NOMO-1 treated with DMSO at 0.1 percent for 48 hours (cell line): Measurements from ENCODE around the gene TRPV3.
"Not testable (repeated sequence)": the region's sequence is repeated elsewhere in the genome, so short reads cannot be mapped to it uniquely, and the experiment has no call there.

ENCODE experiments used
- DNase-seq: peaks from one replicate; lab custom pipeline; 2025; ENCODE audit not compliant: unreplicated experiment; lab: John Stamatoyannopoulos, UW

TRPV3 gene

DNA sequence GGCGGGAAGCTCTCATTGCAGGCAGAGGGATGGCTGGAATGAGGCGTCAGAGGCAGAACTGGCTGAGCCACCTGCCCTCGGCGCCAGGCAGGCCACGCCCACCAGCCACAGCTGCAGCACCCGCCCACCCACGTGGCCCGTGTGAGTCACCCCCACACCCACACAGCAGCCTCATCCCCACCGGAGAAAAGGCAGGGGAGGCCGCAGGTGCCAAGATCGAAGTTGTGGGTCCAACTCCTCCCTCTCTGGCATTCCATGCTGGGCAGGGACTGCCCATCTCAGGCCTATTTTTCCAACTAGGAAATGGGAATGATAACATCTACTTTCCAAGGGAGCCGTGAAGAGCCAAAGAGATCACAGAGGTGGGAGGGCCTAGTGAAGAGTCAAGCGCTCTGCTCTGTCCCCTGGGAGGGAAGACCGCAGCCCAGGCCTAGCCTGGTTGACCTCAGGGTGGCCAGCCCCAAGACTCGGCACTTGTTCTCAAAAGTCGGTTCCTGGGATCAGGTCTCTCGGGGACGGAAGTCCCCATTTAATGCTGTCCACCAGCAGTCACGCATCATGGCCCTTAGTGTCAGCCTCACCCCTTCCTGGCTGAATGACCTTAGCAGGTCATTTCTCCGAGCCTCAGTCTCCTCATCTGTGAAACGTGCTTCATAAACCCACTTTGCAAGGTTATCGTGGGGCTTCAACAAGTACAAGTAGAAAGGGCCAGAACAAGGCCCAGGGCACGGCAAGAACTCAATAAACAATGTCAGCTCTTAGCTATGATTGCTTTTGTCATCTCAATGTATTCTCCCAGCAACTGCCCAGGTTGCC lies at the start of gene TRPV3:
Gene TRPV3, minus strand, starts transcription at position 45 of the 816 bp plus-strand sequence. CDS start 2,962 bp downstream, outside the sequence.
- no peak for DNase-seq

DNA sequence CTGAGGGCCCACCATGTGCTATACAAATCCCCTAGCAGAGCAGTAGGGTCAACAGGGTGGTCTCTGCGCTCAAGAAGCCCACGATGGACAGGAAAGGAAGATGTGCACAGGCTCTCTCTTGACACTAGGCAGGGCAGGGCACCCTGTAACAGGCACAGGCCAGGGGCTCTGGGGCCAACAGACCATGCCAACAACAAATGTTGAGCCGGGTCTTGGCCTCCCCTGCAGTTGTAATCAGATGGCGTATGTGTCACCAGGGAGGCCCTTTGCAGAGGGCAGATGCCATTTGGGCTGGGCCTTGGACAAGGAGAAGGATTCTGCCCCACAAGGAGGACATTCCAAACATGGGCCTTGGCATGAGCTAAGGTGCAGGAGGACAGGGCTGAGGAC lies 46.3 kb upstream of the TRPV3 start:
- no peak for DNase-seq

DNA sequence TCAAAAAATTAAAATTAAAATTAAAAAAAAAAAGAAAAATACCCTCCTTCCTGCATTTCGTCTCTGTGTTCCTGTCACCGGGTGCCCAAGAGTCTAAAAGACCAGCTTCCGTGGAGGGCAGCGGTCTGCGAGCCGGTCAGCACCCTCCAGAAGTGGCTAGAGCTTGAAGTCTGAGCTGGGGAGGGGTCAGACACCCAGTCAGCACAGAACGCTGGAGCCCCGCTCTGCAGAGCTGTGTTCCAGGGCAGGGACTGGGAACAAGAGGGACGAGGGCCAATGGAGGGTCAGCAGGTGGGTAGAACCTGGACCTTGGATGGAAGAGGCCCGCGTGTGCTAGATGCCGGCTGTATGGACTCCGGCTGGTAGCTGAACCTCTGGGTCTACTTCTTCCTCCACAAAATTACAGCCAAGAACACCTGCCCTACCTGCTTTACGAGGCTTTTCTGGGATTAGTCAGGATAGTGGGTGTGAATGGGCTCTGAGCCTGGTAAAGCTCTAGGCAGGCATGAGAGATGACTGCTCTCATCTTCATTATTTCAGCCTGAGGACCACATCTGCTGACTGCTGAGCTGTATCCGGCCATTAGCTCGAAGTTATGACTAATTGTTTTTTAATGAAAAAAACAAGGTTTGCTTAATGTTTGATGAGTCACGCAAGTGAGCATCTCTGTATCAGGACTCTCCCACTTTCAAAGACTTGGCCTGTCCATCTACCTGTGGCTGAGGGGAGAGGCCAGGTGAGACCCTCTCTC lies 45.7 kb upstream of the TRPV3 start:
- no peak for DNase-seq

DNA sequence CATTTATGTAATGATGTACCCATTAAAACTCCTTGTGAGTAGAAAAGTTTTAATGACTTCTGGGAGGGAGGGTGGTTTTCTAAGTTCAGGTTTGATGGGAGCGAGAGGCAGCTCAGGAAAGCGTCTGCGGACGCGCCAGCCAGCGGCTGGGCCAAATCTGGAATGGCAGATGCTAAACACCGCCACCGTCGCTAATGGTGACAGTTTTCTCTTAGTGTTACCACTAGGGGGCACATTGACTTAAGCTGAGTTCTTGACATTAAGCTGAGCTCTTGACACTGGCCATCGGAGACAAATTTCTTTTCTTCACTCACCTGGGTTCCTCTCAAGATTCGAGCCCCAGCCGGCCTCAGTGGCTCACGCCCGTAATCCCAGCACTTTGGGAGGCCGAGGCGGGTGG lies 44.9 kb upstream of the TRPV3 start:
- no peak for DNase-seq

DNA sequence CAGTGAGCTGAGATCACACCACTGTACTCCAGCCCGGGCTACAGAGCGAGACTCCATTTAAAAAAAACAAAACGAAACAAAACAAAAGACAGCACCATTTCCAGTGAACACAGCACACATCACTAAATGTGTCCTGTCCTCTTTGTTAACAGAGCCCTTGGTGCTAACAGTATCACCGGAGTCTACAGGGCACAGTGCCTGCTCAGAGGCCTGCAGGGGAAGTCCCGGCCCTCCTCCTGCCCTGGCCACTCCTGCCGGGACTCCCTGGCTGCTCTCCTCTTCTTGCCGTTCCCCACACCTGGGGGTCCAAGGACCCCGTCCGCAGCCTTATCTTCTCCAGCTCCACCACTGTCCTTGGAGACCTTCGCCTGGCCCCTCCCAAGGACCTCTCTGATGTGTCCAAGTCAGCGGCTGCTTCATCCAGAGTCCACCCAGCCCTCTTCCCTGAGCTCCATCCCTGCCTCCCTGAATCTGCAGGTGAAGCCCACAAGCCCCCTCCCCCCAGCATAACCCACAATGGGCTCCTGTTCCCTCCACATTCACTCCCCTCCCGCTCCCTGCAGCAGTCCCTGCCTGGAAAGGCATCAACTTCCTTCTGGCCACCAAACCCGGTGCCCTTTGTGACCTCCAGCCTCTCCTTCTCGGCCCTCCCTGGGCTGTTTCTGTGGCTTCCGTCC lies 43.1 kb upstream of the TRPV3 start:
- DNase-seq = no peak

DNA sequence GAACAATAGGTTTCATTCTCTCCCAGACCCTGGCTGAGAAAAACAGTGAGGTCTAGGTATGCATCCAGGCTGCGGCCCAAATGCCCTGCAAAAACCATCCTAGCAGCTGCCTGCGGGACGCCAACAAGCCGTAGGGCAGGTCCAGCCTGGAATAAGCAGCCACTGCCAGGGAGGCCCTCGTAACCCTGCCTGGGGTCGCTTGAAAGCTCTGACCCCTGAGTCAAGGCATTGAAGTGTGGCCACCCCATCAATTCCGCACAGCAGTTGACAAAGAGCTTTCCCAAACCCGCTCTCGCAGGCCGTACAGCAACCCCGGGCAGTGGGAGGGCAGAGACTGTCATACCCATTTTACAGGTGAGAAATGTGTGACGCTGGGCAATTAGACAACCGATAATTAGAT lies 40.5 kb upstream of the TRPV3 start:
- no peak for DNase-seq

DNA sequence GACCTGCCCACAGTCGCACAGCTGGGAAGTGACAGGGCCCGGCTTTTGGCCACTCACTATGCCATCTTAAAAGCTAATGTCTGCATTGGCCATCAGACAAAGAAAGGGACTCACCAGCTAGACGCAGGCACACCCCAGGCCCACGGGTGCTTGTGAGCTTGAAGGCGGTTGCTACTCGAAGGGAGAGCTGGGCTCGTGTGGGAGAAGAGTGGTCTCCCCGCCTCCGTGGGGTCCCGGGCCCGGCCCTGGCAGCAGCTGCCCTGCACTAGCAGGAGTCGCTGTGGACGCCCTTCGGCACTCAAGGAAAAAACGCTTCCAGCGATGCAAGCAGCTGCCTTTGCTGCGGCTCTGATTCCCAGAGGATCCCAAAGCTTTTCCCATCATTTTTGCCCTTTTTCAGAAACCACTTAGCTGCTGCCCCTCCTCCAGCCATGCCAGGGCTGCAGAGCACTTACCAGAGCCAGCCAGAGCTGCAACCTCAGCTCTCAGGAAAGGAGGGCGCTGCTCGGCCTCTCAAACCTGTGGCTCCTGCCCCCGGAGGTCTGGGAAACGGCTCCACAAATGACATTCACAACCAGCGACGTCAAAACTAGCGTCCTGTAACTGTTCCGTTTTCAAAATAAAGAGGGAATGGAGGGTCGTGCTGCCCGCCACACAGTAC lies 39.3 kb upstream of the TRPV3 start:
- no peak for DNase-seq

DNA sequence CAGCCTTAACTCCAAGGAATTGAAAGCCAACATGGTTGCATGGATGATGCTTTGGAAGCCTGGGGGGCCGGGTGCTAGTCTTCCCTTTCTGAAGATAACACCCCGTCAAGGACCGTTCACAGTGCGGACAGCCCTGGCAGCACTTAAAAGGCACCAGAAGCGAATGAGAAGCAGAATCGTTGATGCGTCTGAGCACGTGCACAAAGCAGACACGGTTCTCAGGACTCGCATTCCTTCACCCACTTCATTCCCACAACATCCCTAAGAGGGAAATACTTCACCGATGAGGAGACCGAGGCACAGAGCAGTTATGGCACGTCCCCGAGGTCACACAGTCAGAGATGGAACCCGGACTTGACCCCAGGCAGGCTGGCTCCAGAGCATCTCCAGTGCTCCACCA lies 37.4 kb upstream of the TRPV3 start:
- no peak for DNase-seq

DNA sequence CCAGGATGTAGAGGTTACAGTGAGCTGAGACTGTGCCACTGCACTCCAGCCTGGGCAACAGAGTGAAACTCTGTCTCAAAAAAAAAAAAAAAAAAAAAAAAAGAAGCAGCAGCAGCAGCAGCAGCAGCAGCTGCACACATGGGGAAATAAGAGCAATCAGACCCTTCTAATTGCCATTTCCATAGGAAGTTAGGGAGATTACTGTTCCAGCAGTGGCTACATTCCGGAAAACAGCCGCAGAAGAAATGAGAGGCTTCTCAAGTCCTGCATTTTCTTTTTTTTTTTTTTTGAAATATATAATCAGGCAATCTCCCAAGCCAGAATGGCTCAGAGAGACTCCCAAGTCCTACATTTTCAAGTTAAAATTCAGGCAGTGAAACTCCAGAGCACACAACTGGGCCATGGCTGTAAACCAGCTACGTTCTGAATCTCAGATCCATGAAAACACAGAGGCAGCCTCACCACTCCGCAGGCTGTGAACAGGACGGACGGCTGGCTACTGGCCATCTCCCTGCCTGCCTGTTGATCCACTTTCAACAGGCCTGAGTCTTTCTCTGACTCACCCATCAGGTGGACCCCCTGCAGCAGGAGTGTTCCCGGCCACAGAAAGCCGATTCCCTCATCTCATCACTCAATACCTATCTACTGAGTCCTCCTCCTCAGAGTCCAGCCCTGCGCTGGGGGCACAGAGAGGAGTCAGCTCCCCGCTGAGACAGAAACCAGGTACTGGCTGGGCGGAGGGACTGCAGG lies 36.6 kb upstream of the TRPV3 start:
- DNase-seq = no peak

DNA sequence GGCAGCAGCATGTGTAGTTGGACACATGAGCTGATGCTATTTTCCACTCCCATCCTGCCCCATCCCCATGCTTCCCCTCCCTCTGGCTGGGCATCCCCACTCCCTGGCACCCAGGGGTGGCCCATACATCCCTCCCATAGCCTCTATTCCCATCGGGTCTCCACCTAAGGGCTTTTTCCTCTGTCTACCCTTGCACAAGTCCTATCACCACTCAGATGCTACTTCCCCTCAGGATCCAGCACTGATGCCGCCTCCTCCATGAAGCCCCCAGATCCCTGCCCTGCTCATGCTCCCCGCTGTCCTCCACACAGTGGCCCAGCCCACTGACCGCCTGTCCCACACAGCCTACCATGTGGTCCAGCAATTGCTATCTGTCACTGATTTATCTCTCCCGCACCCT lies 35.8 kb upstream of the TRPV3 start:
- no peak for DNase-seq

DNA sequence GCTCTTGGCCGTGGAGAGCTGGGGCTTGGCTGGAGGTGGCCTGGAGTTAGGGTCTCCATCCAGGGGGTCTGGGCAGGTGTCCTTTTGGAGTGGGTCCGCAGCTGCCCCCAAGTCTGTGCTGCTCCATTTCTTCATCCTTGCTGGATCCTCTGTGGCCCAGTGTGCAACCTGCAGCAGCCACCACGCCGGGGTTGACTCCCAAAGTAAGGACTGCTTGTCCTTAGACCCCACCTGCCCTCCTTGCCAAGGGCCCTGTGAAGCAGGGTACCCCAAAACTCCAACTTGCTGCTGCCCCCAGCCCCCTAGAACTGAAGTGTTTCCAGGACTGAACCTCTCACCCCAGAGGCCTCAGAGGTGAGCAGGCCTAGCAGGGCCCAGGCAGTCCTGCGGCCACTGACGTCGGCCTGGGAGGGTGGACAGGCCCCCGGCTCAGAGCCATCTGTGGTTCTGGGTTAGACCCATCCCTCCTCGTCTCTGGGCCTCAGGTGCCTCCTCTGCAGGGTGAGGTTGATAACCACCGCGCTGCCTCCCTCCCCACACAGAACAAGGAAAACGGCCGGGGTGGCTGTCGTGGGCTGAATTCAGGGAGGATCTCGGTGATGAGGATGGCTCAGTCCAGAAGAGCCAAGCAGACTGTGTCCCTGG lies 34.7 kb upstream of the TRPV3 start:
- DNase-seq = no peak

DNA sequence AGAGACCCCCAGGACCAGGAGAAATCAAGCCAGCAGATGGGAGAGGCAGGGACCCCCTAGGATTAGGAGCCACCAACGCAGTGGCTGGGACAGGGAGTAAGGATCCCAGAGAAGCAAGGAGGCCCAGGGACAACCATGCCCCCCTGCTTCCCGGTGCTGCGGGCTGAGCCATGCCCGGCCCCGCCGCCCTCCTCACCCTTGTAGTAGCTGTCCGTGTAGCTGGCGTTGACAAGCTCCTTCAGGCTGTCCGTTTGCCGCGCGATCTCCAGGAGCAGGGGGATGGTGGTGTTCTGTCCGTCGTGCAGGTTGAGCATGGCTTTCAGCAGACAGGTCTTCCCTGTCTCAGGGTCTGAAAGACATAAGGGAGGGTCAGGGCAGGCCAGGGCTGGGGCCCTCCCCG lies 33.2 kb upstream of the TRPV3 start:
- no peak for DNase-seq

DNA sequence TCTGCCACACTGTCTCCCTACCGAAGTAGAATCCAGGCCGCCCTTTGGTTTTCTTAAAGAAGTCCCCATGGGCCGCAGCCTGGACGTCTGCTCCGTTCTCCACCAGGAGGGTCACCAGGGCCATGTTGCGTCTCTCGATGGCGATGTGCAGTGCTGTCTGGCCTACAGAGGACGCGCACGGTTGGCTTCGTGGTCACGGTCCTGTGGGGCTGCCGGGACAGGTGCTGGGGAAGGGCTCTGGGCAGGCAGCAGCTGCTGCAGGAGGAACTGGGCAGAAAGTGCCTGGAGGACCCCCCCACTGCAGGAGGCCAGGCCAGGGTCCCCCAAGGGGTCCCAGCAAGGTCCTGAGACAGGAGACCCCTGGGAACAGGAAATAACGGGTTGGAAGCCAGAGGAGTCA lies 32.6 kb upstream of the TRPV3 start:
- DNase-seq = no peak

DNA sequence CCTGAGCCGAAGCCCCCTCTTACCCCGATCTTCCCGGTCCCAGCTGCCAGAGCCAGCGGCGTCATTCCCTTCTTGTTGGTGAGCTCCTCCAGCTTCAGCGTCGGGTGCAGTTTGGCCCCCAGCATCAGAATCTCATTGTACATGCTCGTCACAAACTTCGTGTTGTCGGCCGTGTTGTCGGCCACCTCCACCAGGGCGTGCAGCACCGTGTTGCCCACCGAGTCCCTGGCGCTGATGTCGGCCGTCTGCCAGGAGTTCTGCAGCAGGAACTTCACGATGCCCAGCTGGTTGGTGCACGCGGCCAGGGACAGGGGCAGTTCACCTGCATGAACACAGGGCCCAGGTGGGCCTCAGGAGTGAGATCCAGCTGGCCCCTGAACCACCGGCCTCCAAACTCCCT lies 32.2 kb upstream of the TRPV3 start:
- no peak for DNase-seq

DNA sequence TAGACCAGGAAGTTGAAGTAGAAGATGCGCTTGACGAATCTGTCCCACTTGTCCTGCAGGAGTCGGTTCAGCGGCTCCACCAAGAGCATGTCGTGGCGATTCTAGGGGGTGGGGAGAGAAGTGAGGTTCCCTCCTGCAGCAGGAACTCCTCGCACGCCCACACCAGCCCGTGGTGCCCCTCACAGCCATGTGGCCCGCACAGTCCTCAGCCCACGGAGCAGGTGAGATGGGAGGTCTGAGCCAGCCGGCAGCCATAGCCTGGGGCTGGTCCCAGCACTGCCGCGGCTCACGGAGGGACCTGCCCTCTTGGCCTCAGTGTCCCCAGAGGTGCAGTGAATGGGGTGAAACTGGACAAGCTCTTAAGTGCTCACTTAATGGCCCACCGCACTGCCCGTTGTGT lies 28.2 kb upstream of the TRPV3 start:
- DNase-seq = no peak

DNA sequence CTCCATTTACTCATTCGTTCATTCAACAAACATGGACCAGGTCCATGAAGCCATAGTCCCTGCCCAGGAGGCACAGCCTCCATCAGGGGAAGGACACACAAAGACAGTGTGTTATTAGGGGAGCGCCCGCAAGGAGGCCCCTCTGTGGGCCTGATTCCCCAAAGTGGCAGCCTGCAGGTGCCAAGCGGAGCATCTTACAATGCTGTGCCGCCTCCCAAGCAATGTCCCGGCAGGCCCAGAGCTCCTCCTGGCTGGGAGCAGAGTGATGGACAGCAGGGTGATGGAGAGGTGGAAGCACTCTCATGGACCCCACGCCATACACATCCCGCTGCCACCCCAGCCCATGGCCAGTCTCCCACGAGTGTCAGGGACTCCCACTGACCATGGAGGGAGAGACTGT lies 25.8 kb upstream of the TRPV3 start:
- DNase-seq = no peak

DNA sequence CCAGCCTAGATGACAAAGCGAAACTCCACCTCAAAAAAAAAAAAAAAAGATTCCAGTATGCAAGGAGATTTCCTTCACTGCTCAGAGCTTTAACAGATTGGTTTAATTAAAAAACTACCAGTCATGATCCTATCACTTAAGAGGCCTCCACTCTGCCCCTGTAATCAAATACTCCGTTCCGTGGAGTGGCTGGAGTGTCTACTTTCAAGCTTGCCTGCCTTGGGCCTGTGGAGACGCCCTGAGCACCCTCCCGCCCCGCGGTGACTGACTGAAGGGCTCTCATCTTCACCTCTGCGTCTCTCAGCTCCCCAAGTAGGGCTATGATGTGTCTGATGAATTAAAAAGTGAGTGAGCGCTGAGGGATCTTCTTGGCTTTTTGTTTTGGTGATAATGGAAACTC lies 25.3 kb upstream of the TRPV3 start:
- DNase-seq = no peak

DNA sequence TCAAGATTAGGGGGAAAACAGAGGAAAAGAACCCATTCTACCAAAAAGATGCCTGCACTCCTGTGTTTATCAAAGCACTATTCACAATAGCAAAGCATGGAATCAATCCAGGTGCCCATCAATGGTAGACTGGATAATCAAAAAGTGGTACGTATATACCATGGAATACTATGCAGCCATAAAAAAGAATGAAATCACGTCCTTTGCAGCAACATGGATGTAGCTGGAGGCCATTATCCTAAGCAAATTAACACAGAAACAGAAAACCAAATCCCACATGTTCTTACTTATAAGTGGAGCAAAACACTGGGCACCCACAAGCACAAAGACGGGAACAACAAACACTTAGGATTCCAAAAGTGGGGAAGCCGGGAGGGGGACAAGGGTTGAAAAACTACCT lies 21.1 kb upstream of the TRPV3 start:
- not testable (repeated sequence) for DNase-seq

DNA sequence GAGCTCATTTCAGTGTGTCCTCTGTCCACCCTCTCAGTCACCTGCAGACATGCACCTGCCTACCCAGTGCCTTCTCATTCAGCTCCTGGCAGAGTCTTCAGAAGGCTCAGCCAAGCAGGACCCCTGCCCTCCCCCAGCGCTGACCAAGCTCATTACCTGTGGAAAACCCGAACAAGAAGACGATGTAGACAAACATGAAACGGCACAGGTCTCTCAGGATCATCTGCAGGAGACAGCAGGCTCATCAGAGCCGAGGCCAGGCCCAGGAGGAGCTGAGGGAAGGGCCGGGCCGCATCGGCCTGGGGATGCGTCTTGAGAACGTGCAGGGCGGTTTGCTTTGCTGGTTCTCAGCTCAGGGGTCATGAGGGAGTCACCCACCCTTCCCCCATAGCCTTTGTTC lies 19.4 kb upstream of the TRPV3 start:
- no peak for DNase-seq

DNA sequence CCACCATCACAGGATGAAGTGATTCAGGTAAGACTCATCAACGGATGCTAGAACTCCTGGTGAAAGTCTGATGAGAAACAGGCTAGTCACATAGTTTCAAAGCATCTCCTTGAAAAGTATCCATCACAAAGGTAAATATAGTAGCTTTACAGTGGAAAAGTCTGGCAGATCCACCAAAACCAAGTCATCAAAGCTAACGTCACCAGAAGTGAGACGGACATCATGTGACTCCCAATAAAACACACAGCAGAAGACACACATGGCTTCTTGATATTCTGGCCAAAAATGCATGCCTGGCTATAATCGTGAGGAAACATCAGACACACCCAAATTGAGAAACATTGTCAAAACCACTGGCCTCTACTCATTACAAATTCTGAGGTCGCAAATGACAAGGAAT lies 17.9 kb upstream of the TRPV3 start:
- no peak for DNase-seq
